ENCODE results near the gene MATCAP1.

MATCAP1 gene

DNA sequence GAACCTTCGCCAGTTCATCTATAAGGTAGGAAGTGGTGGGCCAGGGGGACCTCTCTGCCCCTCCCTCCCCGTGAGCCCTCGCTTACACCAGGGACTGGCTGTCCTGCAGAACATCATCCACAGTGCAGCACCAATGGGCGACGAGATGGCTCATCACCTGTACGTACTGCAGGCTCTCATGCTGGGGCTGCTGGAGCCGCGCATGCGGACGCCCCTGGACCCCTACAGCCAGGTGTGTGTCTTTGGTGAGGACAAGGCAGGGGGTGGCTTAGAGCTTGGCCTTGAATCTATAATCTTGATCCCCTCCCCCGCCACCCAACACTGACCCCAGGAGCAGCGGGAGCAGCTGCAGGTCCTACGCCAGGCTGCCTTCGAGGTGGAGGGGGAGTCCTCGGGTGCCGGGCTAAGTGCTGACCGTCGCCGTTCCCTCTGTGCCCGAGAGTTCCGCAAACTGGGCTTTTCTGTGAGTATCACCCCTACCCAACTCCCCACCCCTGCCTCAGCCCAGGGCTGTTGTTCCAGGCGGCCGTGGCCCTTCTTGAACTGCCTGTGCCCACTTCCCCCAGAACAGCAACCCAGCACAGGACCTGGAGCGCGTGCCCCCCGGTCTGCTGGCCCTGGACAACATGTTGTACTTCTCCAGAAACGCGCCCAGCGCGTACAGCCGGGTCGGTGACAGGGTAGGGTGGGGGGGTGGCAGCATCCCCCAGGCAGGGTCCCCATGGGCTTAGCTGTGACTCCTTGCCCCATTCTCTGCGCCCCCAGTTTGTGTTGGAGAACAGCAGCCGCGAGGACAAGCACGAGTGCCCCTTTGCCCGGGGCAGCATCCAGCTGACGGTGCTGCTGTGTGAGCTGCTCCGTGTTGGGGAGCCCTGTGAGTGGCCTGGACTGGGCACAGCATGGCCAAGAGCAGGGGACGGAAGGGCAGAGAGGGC, 17.9 kb upstream of the MATCAP1 start:
- TF ChIP-seq, protein P1, sequence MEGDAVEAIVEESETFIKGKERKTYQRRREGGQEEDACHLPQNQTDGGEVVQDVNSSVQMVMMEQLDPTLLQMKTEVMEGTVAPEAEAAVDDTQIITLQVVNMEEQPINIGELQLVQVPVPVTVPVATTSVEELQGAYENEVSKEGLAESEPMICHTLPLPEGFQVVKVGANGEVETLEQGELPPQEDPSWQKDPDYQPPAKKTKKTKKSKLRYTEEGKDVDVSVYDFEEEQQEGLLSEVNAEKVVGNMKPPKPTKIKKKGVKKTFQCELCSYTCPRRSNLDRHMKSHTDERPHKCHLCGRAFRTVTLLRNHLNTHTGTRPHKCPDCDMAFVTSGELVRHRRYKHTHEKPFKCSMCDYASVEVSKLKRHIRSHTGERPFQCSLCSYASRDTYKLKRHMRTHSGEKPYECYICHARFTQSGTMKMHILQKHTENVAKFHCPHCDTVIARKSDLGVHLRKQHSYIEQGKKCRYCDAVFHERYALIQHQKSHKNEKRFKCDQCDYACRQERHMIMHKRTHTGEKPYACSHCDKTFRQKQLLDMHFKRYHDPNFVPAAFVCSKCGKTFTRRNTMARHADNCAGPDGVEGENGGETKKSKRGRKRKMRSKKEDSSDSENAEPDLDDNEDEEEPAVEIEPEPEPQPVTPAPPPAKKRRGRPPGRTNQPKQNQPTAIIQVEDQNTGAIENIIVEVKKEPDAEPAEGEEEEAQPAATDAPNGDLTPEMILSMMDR (IDR thresholded peaks at IDR 0.05; ENCODE audit: low read depth, low read length) = no peak
- no peak for DNase-seq (ENCODE audit: low read depth, low spot score)
- no peak overlapping the region for H3K4me3 ChIP-seq (ENCODE audit: low read depth, low read length)
- in situ Hi-C loops (cut with HindIII; ENCODE audit: low sequenced_read_pairs) = no loop called here

DNA sequence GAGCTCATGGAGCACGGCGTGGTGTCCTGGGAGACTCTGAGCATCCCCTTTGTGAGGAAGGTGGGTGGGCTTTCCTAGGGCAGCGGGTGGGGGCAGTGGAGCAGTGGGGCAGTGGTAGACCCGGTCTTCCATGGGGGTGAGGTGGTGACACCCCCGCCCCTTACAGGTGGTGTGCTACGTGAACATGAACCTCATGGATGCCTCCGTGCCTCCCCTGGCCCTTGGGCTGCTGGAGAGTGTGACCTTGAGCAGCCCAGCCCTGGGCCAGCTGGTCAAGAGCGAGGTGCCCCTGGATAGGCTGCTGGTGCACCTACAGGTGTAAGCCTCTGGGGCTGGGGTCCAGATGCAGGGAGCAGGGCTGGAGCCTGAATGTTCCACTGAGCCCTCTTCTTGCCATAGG, 16.7 kb upstream of the MATCAP1 start:
- no peak for DNase-seq (ENCODE audit: low read depth, low spot score)
- in situ Hi-C loops (cut with HindIII; ENCODE audit: low sequenced_read_pairs) = no loop called here
- TF ChIP-seq, protein P1 (IDR thresholded peaks at IDR 0.05; ENCODE audit: low read depth, low read length) = no peak
- H3K4me3 ChIP-seq (ENCODE audit: low read depth, low read length) = no peak overlapping the region

DNA sequence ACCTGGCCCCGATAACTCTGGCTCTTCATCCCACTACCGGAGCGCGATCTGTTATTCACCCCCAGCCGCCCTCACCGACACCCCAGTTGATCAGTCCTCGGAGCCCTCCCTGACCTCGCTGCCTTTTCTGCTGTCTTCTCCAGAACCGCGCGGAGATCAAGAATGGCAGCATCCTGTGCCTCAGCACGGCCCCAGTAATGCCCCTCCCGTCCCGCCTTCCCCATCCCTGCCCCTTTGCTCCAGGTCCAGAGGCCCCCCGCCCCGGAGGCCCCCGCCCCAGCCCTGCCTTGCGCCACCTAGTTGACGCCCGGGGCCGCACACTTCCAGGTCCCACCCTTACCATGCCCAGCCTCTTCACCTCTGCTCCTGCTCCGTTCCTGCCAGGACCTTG, 16.0 kb upstream of the MATCAP1 start:
- DNase-seq (ENCODE audit: low read depth, low spot score) = no peak
- H3K4me3 ChIP-seq (ENCODE audit: low read depth, low read length) = no peak overlapping the region
- in situ Hi-C loops (cut with HindIII; ENCODE audit: low sequenced_read_pairs) = no loop called here
- TF ChIP-seq, protein P1 (IDR thresholded peaks at IDR 0.05; ENCODE audit: low read depth, low read length) = no peak

DNA sequence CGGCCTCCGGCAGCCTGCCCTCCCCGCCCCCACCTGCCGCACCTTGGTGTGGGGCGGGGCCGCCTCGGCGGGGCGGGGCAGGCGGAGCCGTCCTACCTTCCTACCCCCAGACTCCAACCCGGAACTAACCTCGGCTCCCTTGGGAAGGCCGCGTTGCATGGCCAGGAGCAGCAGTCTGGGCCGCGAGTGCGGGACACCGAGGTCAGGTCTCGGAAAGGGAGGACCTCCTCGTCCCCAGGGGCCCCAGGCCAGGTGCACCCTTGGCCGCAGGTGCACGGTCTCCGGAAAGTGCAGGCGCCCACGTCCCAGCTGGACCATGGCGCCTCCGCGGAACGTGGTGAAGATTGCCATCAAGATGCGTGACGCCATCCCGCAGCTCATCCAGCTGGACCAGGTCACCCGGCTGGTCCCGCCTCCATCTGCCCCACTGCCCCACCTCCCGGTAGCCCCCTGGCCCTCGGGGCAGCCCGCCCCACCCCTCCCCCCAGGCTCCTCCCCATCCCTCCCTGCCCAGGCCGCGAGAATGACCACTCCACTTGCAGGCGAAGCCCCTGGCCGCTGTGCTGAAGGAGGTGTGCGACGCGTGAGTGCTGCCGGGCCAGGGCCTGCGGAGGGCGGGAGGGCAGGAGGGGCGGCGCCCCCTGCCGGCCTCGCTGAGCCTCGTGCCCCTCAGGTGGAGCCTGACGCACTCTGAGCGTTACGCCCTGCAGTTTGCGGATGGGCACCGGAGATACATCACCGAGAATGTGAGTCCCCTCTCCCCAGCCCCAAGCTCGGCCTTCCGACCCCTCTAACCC, 15.4 kb upstream of the MATCAP1 start, which contains the start of gene ELMO3:
Gene ELMO3, plus strand, starts transcription at position 121 of the 797 bp plus-strand sequence. Its CDS starts 196 bp downstream, at position 317.
- no peak for DNase-seq (ENCODE audit: low read depth, low spot score)
- in situ Hi-C loops (cut with HindIII; ENCODE audit: low sequenced_read_pairs) = no loop called here
- H3K4me3 ChIP-seq (ENCODE audit: low read depth, low read length) = no peak within 1 kb of the TSS
- TF ChIP-seq, protein P1 (IDR thresholded peaks at IDR 0.05; ENCODE audit: low read depth, low read length) = peak; percentile 43

DNA sequence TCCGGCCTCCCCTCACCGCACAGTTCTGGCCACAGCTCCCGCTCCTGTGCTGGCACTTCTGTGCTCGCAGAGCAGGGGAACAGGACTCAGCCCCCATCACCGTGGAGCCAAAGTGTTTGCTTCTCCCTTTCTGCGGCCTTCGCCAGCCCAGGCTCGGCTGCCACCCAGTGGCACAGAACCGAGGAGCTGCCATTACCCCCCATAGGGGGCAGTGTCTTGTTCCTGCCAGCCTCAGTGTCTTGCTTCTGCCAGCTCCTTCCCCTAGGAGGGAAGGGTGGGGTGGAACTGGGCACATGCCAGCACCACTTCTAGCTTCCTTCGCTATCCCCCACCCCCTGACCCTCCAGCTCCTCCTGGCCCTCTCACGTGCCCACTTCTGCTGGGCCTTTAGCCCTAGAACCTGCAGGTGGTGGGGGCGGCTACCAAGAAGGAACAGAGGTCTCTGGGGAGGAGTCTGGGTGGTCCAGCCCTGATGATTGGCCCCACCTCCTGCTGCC, 14.5 kb upstream of the MATCAP1 start:
- no peak overlapping the region for H3K4me3 ChIP-seq (ENCODE audit: low read depth, low read length)
- TF ChIP-seq, protein P1 (IDR thresholded peaks at IDR 0.05; ENCODE audit: low read depth, low read length) = peak; percentile 85
- DNase-seq (ENCODE audit: low read depth, low spot score) = peak; percentile 41
- in situ Hi-C loops (cut with HindIII; ENCODE audit: low sequenced_read_pairs) = no loop called here

DNA sequence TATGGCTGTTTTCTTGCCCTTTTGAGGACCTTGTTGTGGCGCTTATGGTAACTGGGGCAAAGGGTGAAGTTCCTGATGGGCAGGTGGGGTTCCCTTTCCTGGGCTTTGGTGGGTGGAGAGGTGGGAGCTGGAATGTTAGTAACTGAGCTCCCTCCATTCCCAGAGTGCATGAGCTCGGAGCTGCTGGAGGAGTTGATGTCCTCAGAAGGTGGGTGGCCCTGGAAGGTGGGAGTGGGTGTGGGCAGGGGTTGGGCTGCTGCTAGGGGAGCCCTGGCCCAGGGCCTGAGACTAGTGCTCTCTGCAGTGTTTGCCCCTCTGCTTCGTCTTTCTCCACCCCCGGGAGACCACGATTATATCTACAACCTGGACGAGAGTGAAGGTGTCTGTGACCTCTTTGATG, 13.9 kb upstream of the MATCAP1 start:
- DNase-seq (ENCODE audit: low read depth, low spot score) = no peak
- in situ Hi-C loops (cut with HindIII; ENCODE audit: low sequenced_read_pairs) = no loop called here
- no peak overlapping the region for H3K4me3 ChIP-seq (ENCODE audit: low read depth, low read length)
- TF ChIP-seq, protein P1 (IDR thresholded peaks at IDR 0.05; ENCODE audit: low read depth, low read length) = no peak
